Measurements from ENCODE around the gene METTL9.

Gene METTL9

GRCh38 chr16:21702276-21702675, 102.9 kb downstream of the METTL9 start:
- Mint-ChIP-seq H3K27me3 (ENCODE audit: low read depth) (peaks cover 4% of the 10 kb centered on the region), H3K4me3 (no peak overlapping the region), H3K9me3 (no peaks in the 10 kb centered on the region), H3K36me3 (ENCODE audit: low read depth) (no peaks in the 10 kb centered on the region), H3K4me1 (ENCODE audit: low read depth) (peaks cover 2% of the 10 kb centered on the region), H3K27ac (no peak overlapping the region)

- H3K9me3 Mint-ChIP-seq = no peaks in the 10 kb centered on the region
- no peak overlapping the region for H3K27ac Mint-ChIP-seq
- no peaks in the 10 kb centered on the region for H3K36me3 Mint-ChIP-seq (ENCODE audit: low read depth)
- peaks cover 4% of the 10 kb centered on the region for H3K27me3 Mint-ChIP-seq (ENCODE audit: low read depth)
- no peak overlapping the region for H3K4me3 Mint-ChIP-seq
- H3K4me1 Mint-ChIP-seq (ENCODE audit: low read depth) = peaks cover 2% of the 10 kb centered on the region
These were observed 103.8 kb downstream of the METTL9 start for GRCh38 chr16:21703156-21703555.

- Mint-ChIP-seq H3K27ac (no peak overlapping the region), H3K36me3 (ENCODE audit: low read depth) (no peaks in the 10 kb centered on the region), H3K27me3 (ENCODE audit: low read depth) (peaks cover 4% of the 10 kb centered on the region), H3K9me3 (no peaks in the 10 kb centered on the region), H3K4me3 (no peak overlapping the region), H3K4me1 (ENCODE audit: low read depth) (peaks cover 5% of the 10 kb centered on the region)
These were observed 104.3 kb downstream of the METTL9 start for GRCh38 chr16:21703589-21704174.

DNA sequence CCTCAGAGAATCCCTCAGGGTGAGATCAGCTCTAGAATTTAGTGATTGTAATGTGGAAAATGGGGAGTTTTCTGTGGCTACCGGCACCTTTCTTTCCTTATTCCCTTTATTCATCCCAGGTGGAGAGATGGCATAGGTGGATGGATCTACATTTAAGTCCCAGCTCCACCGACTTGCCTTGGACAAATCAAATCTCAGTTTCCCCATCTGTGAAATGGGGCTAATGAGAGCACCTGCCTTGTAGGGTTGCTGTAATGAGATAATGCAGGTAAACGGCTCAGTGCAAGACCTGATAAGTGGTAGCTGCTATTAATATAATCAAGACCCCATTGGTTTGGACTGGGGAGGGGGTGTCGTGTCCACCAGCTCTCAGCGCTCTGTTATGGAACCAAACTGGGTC, 104.9 kb downstream of the METTL9 start:
- Mint-ChIP-seq H3K27me3 (ENCODE audit: low read depth) (peaks cover 4% of the 10 kb centered on the region), H3K4me1 (ENCODE audit: low read depth) (peaks cover 6% of the 10 kb centered on the region), H3K27ac (no peak overlapping the region), H3K36me3 (ENCODE audit: low read depth) (no peaks in the 10 kb centered on the region), H3K9me3 (no peaks in the 10 kb centered on the region), H3K4me3 (no peak overlapping the region)

DNA sequence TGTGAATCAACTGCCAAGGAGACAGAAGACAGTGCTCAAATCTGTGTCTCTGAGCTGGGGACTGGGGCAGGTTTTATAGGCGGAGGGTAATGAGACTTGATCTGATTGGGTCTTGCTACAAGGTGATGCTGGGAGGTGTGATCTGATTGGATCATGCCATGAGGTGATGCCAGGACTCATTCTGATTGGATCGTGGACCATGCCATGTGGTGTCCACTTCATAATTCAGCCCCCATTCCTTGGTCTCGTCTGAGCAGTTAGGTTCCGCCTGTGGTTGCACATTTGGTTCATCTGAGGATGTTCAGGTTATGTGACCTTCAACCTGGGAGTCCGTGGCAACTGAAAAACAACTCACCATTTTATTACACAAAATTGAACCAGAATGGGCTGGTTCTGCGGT, 105.4 kb downstream of the METTL9 start:
- Mint-ChIP-seq H3K4me3 (no peak overlapping the region), H3K27ac (no peak overlapping the region), H3K27me3 (ENCODE audit: low read depth) (peaks cover 4% of the 10 kb centered on the region), H3K9me3 (no peaks in the 10 kb centered on the region), H3K36me3 (ENCODE audit: low read depth) (no peaks in the 10 kb centered on the region), H3K4me1 (ENCODE audit: low read depth) (peaks cover 6% of the 10 kb centered on the region)
